IMR-90 (cell line): Measurements from ENCODE around the gene RDH13. TPM values are rescaled to one million over a fixed set of nuclear protein-coding genes. Genes with fewer than 3 reads are reported as not detected.
"Not testable (repeated sequence)": the region's sequence is repeated elsewhere in the genome, so short reads cannot be mapped to it uniquely, and the experiment has no call there.

Experiments used
- ATAC-seq: fragments of 200-7000 bp; cut with Tn5 transposase; 2 replicates; pipeline ENCODE4 v1.9.1; 2020; ENCODE audit warnings: low read depth, mild to moderate bottlenecking, moderate library complexity
- BruUV-seq: library from RNA; stranded (reverse); fragments of 400-500 nt; replicated peaks from 2 replicates; lab custom pipeline; 2021; lab: Mats Ljungman, UMichigan
- CTCF ChIA-PET: fragments of 300-600 bp; formaldehyde crosslinking; extraction: SDS; loops from one replicate; lab custom pipeline; 2021; ENCODE audit warnings: antibody characterized with exemption; lab: Yijun Ruan, JAX
- POLR2A ChIA-PET: fragments of 300-600 bp; sonication (Branson Sonifier 250); formaldehyde crosslinking; loops from one replicate; lab custom pipeline; 2022; ENCODE audit warnings: antibody characterized with exemption; ENCODE audit not compliant: unreplicated experiment; lab: Charles Lee
- DNase-seq: peaks from one replicate; pipeline ENCODE4 v3.0.0; 2013
- H2AFZ ChIP-seq: replicated peaks from 2 replicates; pipeline ENCODE3; 2013; ENCODE audit warnings: low read length, mild to moderate bottlenecking; ENCODE audit not compliant: poor library complexity
- H2AK5ac ChIP-seq: 2 replicates; pipeline ENCODE4 v1.6.1; 2013; ENCODE audit warnings: low read depth, low read length, inconsistent platforms
- H2AK9ac ChIP-seq: replicated peaks from 2 replicates; pipeline ENCODE3; 2013; ENCODE audit warnings: mild to moderate bottlenecking, low read depth, low read length, moderate library complexity; ENCODE audit not compliant: poor library complexity
- H2BK120ac ChIP-seq: 2 replicates; pipeline ENCODE4 v1.6.1; 2013; ENCODE audit warnings: low read depth, low read length, inconsistent platforms
- H2BK15ac ChIP-seq: 3 replicates; pipeline ENCODE4 v1.6.1; 2013; ENCODE audit warnings: low read depth, low read length, inconsistent platforms
- H2BK20ac ChIP-seq: 2 replicates; pipeline ENCODE4 v1.6.1; 2013; ENCODE audit warnings: low read depth, mild to moderate bottlenecking, inconsistent platforms, low read length, moderate library complexity
- H2BK5ac ChIP-seq: 2 replicates; pipeline ENCODE4 v1.6.1; 2013; ENCODE audit warnings: mild to moderate bottlenecking, low read depth, low read length, inconsistent platforms; ENCODE audit not compliant: poor library complexity, severe bottlenecking
- H3K14ac ChIP-seq: replicated peaks from 2 replicates; pipeline ENCODE4 v1.6.1; 2013; ENCODE audit warnings: low read depth, low read length, inconsistent platforms
- H3K18ac ChIP-seq: 2 replicates; pipeline ENCODE4 v1.6.1; 2013; ENCODE audit warnings: low read depth, low read length, control low read depth
- H3K23ac ChIP-seq: 2 replicates; pipeline ENCODE4 v1.6.1; 2013; ENCODE audit warnings: low read depth, low read length, inconsistent platforms
- H3K27ac ChIP-seq: 2 replicates; pipeline ENCODE4 v1.5.1; 2013; ENCODE audit warnings: mild to moderate bottlenecking, control low read depth, low read length; ENCODE audit not compliant: insufficient read depth
- H3K27me3 ChIP-seq: 2 replicates; pipeline ENCODE4 v1.6.1; 2013; ENCODE audit warnings: low read length; ENCODE audit not compliant: control insufficient read depth, insufficient read depth
- H3K36me3 ChIP-seq: 2 replicates; pipeline ENCODE4 v1.6.1; 2013; ENCODE audit warnings: low read length, mixed read lengths; ENCODE audit not compliant: control insufficient read depth, insufficient read depth
- H3K4ac ChIP-seq: 2 replicates; pipeline ENCODE4 v1.6.1; 2013; ENCODE audit warnings: low read depth, low read length, inconsistent platforms
- H3K4me1 ChIP-seq: 2 replicates; pipeline ENCODE4 v1.6.1; 2013; ENCODE audit warnings: low read length, mixed read lengths; ENCODE audit not compliant: control insufficient read depth, insufficient read depth
- H3K4me2 ChIP-seq: 2 replicates; pipeline ENCODE4 v1.6.1; 2013; ENCODE audit warnings: low read depth, mild to moderate bottlenecking, control low read depth, low read length, moderate library complexity
- H3K4me3 ChIP-seq: 2 replicates; pipeline ENCODE4 v1.5.1; 2013; ENCODE audit warnings: low read depth, mild to moderate bottlenecking, control low read depth, low read length, moderate library complexity; ENCODE audit not compliant: insufficient read depth
- H3K56ac ChIP-seq: 2 replicates; pipeline ENCODE4 v1.6.1; 2013; ENCODE audit warnings: low read length, inconsistent platforms; ENCODE audit not compliant: insufficient read depth; ENCODE audit errors: extremely low read depth
- H3K79me1 ChIP-seq, 2 experiments: 2 replicates each; pipeline ENCODE4 v1.6.1; 2013; ENCODE audit warnings: low read length in 2 of 2, inconsistent platforms in 1 of 2, low read depth in 1 of 2
- H3K9ac ChIP-seq: 2 replicates; pipeline ENCODE4 v1.6.1; 2013; ENCODE audit warnings: low read depth, low read length, control low read depth
- H3K9me1 ChIP-seq: 2 replicates; pipeline ENCODE4 v1.6.1; 2013; ENCODE audit warnings: low read length, inconsistent platforms; ENCODE audit not compliant: insufficient read depth
- H3K9me3 ChIP-seq: 2 replicates; pipeline ENCODE4 v1.6.1; 2013; ENCODE audit warnings: low read length; ENCODE audit not compliant: control insufficient read depth, insufficient read depth
- H4K20me1 ChIP-seq: 2 replicates; pipeline ENCODE4 v1.6.1; 2013; ENCODE audit warnings: low read length, inconsistent platforms; ENCODE audit not compliant: insufficient read depth
- H4K5ac ChIP-seq: 2 replicates; pipeline ENCODE4 v1.6.1; 2013; ENCODE audit warnings: mild to moderate bottlenecking, low read depth, low read length, control low read depth
- H4K8ac ChIP-seq, 2 experiments: 2 replicates each; pipeline ENCODE4 v1.6.1; 2013; ENCODE audit warnings: low read depth in 2 of 2, low read length in 2 of 2, control low read depth in 1 of 2, inconsistent platforms in 1 of 2
- H4K91ac ChIP-seq: 2 replicates; pipeline ENCODE4 v1.6.1; 2013; ENCODE audit warnings: low read depth, low read length, inconsistent platforms; ENCODE audit not compliant: insufficient read depth
- WGBS, 2 experiments: methylation state at CpG; one replicate each; pipeline versions ENCODE4 v1.1.5 to v1.1.7; 2013; ENCODE audit warnings: missing lambda C conversion rate in 2 of 2; ENCODE audit not compliant: insufficient read length in 1 of 2; ENCODE audit errors: extremely low coverage in 2 of 2; 5-methylcytosine and 5-hydroxymethylcytosine counted together
- dilution Hi-C: fragments of 300-500 bp; cut with HindIII; formaldehyde crosslinking; loops from one replicate; pipeline ENCODE4 v1.14.3; 2018; ENCODE audit warnings: low sequenced_read_pairs; ENCODE audit not compliant: unreplicated experiment
- in situ Hi-C: fragments of 300-500 bp; cut with MboI; formaldehyde crosslinking; loops from 3 replicates; pipeline ENCODE4 v1.14.3; 2019; ENCODE audit warnings: low sequenced_read_pairs, inconsistent platforms, mixed read lengths
- intact Hi-C: fragments of 100-400 bp; cut with micrococcal nuclease; formaldehyde crosslinking; loops from 2 replicates; pipeline ENCODE4 v1.10.0; 2022
- polyA plus RNA-seq, 3 experiments: library from polyadenylated mRNA; depleted of rRNA; stranded (reverse); fragments of >200 nt; gene quantifications; 2 replicates each; pipeline ENCODE4 v1.2.3, GENCODE V29; 2012; ENCODE audit warnings: low replicate concordance in 1 of 3
- total RNA-seq: library from RNA; depleted of rRNA; stranded (reverse); fragments of >200 nt; gene quantifications from 2 replicates; pipeline ENCODE4 v1.2.3, GENCODE V29; 2012

The RDH13 gene
- total and polyA plus RNA-seq, 2 of the 4 experiments (the other 2 are of a cell fraction): 7.5 to 7.8 TPM

GRCh38 chr19:55060287-55060686 is 2.7 kb downstream of the RDH13 start:
- H3K4me3 ChIP-seq, BruUV-seq, H2AK5ac ChIP-seq, H3K27ac ChIP-seq, H2BK120ac ChIP-seq, H3K4me2 ChIP-seq, H3K9me3 ChIP-seq, DNase-seq, H4K20me1 ChIP-seq, H3K9me1 ChIP-seq, H3K56ac ChIP-seq, H4K8ac ChIP-seq, H3K79me1 ChIP-seq, H3K4ac ChIP-seq, H2AK9ac ChIP-seq, dilution Hi-C loops, H3K27me3 ChIP-seq, H2BK15ac ChIP-seq, H3K18ac ChIP-seq, H2BK5ac ChIP-seq, CTCF ChIA-PET, H3K14ac ChIP-seq, H2AFZ ChIP-seq, H3K23ac ChIP-seq, in situ Hi-C loops, H2BK20ac ChIP-seq, H4K5ac ChIP-seq, ATAC-seq, H4K91ac ChIP-seq, H3K4me1 ChIP-seq, H3K9ac ChIP-seq, POLR2A ChIA-PET: not testable (repeated sequence)
- WGBS, 2 experiments: no CpG with 5 or more reads among the region's 9 CpGs
- intact Hi-C loops: loop anchor here (10.0 kb wide), 1 partner anchor 585 kb away; the partner anchor contains the start of gene CDC42EP5
- peaks cover 22% of the 10 kb centered on the region for H3K36me3 ChIP-seq
